VCaP (cell line): ENCODE results near the gene PKIB.

Experiments
- H3K27ac ChIP-seq: fragments of 450-650 bp; 2 replicates; pipeline ENCODE4 v1.5.1; 2017
- TF ChIP-seq, protein P1 (sequence below): fragments of 450-650 bp; conservative IDR thresholded peaks from 2 replicates; pipeline ENCODE4 v1.5.1; 2017; ENCODE audit warnings: mild to moderate bottlenecking, moderate library complexity

The PKIB gene

GRCh38 chr6:122694602-122695001 is 84.4 kb downstream of the PKIB start:
- H3K27ac ChIP-seq, result no peak overlapping the region
- TF ChIP-seq, protein P1, sequence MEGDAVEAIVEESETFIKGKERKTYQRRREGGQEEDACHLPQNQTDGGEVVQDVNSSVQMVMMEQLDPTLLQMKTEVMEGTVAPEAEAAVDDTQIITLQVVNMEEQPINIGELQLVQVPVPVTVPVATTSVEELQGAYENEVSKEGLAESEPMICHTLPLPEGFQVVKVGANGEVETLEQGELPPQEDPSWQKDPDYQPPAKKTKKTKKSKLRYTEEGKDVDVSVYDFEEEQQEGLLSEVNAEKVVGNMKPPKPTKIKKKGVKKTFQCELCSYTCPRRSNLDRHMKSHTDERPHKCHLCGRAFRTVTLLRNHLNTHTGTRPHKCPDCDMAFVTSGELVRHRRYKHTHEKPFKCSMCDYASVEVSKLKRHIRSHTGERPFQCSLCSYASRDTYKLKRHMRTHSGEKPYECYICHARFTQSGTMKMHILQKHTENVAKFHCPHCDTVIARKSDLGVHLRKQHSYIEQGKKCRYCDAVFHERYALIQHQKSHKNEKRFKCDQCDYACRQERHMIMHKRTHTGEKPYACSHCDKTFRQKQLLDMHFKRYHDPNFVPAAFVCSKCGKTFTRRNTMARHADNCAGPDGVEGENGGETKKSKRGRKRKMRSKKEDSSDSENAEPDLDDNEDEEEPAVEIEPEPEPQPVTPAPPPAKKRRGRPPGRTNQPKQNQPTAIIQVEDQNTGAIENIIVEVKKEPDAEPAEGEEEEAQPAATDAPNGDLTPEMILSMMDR, result no peak

DNA sequence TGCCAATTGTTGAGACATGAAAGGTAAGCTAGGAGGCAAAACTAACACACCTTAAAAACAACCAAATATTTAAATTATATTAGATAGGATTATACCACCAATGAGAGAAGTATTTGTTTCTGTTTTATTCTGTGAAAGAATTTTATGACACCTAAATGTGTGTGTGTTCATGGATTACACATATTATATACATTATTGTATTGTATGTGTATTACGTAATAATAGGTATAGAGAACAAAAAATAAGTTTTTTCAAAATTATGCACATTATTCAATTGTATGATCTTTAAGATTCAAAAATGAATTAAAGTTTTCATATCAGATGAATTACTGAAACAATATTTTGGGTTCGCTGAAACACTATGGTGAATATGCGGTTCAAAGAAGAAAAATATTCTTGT is 85.0 kb downstream of the PKIB start:
- no peak overlapping the region for H3K27ac ChIP-seq
- TF ChIP-seq, protein P1, result no peak

DNA sequence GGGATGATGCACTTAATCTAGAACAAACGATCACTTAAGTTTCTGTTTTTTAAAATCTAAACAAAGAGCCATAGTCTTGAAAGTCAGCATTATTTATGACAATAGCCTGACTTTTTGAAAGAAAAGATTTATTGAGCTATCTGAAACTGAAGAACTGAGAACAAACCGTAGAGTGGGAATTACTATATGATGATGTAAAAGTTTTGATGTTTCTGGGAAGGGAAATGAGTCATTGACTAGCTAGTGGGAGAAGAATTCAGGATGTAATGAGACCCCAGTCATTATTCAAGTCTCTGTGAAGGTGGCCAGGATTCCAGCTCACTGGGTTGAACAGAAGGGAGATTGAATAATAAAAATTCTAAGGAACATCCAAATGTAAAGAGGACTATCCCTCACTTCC is 85.9 kb downstream of the PKIB start:
- TF ChIP-seq, protein P1, result no peak
- H3K27ac ChIP-seq, result no peak overlapping the region

DNA sequence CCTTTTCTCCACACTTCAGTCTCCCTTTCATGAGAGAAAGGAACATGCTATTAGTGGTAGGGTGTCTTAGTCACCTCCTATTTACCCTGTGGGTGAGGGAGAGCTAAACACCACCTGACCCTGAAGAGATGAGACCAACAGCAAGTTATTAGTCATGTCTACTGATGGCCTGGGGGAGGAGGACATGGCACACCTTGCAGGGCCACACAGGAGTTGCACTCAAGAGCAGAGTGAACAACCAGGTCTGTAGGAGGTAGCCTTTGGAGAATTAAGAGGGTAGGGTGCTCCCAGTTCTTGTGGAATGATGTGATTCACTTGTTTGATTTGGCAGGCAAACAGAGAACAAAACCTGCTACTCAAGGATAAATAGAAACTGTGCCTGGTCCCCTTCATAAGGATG is 86.6 kb downstream of the PKIB start:
- no peak overlapping the region for H3K27ac ChIP-seq
- TF ChIP-seq, protein P1, result no peak

DNA sequence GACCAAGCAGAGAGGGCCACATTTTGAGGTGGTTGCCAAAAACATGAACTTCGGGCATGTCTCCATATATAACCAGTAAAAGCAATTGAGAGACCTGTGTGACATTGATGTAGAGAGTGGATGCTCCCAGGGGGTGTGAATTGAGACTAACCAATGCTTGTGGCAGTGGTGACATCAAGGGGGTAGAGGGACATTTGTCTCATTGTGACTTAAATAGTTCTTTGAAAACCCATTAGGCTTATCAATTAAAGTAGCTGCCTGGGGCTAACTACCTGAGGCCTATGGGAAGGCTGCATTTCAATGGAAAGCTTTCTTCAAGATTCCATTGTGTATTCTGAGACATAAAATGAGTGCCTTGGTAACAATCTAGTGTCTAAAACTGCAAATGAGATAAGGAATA is 87.3 kb downstream of the PKIB start:
- no peak overlapping the region for H3K27ac ChIP-seq

GRCh38 chr6:122701666-122702065 is 91.5 kb downstream of the PKIB start:
- TF ChIP-seq, protein P1, result no peak
- no peak overlapping the region for H3K27ac ChIP-seq

More for the DNA sequence above, 87.3 kb downstream of the PKIB start:
- TF ChIP-seq, protein P1, result no peak

DNA sequence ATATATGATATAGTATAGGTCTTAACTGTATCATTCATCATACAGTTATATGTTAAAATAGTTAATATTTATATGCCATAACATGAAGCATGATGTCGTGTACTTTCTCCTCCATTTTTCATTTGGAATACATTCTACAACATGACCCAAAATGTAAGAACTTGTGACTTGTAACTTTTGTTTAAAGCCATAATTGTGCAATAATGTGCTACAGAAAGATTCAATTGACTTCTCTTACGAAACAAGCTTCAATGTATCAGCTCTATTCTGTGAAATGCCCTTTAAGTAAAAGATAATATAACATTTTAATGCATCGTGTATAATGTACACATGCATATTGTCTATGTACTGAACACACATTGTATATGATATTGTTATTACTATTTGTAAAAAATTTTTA is 92.6 kb downstream of the PKIB start:
- TF ChIP-seq, protein P1, result no peak
- no peak overlapping the region for H3K27ac ChIP-seq

GRCh38 chr6:122704066-122704465 is 93.9 kb downstream of the PKIB start:
- TF ChIP-seq, protein P1, result no peak
- no peak overlapping the region for H3K27ac ChIP-seq
